GM10266 (cell line): ENCODE measurements around the gene SLC4A8.
A peak's percentile ranks its signal among the peaks of the same experiment; 100 is the strongest.

Experiments
- DNase-seq: peaks from one replicate; pipeline ENCODE4 v3.0.0; 2012; ENCODE audit errors: extremely low spot score
- TF ChIP-seq, protein P1 (sequence below): IDR thresholded peaks from 2 replicates; pipeline ENCODE4 v1.5.1; 2012; ENCODE audit warnings: mild to moderate bottlenecking, low read depth; ENCODE audit not compliant: control insufficient read depth, insufficient read depth; ENCODE audit errors: missing control alignments

SLC4A8 gene

DNA sequence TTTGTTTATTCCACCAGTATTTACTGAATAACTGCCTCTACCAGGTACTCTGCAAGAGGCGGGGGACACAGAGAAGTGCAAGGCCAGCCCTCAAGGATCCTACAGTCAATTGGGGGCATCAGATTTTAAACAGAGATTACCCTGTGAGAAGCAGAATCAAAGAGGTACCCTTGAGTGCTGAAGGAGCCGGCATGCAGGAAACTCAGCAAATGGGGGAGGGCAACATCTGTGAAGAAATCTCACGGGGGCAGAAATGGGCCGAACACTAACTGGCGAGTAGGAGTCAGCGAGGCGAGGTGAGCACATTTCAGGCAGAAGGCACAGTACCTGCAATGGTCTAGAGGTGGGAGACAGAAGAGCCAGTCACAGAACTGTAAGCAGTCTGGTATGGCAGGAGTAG, 42.5 kb upstream of the SLC4A8 start:
- no peak for DNase-seq
- TF ChIP-seq, protein P1, sequence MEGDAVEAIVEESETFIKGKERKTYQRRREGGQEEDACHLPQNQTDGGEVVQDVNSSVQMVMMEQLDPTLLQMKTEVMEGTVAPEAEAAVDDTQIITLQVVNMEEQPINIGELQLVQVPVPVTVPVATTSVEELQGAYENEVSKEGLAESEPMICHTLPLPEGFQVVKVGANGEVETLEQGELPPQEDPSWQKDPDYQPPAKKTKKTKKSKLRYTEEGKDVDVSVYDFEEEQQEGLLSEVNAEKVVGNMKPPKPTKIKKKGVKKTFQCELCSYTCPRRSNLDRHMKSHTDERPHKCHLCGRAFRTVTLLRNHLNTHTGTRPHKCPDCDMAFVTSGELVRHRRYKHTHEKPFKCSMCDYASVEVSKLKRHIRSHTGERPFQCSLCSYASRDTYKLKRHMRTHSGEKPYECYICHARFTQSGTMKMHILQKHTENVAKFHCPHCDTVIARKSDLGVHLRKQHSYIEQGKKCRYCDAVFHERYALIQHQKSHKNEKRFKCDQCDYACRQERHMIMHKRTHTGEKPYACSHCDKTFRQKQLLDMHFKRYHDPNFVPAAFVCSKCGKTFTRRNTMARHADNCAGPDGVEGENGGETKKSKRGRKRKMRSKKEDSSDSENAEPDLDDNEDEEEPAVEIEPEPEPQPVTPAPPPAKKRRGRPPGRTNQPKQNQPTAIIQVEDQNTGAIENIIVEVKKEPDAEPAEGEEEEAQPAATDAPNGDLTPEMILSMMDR: no peak

DNA sequence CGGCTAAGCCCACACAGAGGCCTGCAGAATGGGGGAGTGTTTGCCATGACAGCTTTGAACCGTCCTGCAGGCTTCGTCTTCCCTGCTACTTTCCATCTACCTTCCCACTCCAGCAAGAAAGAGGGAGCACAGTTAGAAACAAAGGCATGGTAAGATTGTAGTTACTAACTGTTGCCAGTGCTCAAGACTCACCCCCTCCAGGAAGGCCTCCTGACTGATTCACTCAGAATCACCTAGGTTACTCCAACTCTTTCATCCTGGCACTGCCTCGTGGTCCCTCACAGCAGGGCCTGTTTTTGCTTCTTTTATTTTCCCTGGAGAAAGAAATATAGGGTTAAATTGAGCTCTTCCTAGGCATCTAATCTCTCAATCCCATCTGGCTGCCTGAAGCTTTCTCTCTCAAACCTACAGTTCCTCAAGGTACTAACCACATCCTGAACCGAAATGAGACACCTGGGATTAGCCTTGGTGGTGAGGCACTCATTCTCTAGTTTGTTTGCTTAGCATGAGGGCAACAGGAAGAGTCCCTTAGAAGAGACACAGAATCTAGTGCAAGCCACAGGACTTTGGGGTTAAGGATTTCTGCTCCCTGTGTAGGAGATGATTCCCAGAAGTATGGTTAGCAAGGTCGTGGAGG, 41.2 kb upstream of the SLC4A8 start:
- TF ChIP-seq, protein P1: no peak
- DNase-seq: no peak

DNA sequence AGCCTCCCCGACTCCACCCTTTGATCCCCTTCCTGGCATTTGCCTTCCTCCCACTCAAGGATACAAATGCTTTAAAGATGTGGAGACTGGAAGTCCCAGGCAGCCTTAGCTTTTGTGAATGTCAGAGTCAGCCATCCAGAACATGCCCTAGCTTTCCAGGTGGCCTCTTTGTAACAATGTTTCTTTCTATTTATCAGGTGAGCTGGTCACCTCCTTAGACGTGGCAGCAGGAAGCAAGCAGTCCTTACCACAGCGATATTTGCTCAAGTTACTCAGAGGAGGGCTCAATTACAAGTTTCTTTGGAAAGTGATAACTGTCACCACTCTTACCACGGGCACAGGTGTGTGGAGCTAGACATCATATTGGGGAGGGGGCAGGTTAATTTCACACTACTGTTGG, 38.3 kb upstream of the SLC4A8 start:
- TF ChIP-seq, protein P1: no peak

DNA sequence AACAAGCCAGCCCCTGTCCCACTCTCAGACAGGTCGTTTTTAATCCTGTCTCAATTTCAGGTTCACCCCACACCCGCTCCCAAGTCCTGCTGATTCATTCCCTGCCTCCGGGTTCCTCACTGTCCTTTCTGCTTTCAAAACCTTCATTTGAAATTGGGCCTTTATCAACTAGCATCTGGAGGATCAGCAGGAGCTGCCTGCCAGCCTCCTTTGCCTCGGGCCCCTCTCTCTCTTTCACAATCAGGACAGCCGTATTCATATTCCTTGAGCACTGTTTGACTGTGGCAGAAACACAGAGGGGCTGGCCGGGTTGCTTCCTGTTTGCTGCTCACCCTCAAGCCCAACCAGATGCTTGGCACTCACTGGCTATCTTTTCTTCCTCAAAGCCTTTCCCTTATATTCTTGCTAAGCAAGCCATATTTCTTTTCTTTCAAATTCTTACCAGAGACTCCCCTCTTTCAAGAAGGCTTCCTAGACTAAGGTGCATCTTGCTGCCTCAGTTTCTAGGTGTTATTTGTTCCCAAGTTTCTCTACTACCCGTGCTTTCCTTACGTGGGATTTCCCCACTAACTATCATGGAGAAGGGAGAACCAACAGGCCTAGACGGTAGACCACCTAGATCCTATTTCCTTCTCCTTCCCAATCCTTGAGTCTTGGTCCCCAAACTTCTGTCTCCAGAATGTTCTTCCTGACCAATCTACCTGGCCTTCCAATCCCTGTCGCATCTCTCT, 36.4 kb upstream of the SLC4A8 start:
- TF ChIP-seq, protein P1: no peak
- no peak for DNase-seq

More for the DNA sequence above, 38.3 kb upstream of the SLC4A8 start:
- DNase-seq: no peak

DNA sequence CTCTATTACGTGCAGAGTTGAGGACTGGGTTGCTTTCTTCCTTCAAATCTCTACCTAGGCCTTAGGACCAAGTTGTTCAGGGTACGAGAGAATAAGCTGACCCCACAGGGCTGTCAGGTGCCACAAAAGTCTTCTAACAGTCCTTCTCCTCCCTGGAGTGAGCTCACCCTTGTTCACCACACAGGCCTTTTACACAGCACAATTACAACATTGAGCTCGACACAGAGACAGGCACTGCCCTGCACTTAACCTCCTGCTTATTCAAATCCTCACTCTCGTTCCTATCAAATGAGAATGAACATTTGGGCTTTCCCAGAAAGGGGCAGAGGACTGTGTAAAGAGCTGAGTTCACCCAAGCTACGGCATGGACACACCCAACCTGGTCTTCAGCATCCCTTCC, 35.8 kb upstream of the SLC4A8 start:
- TF ChIP-seq, protein P1: no peak
- no peak for DNase-seq

DNA sequence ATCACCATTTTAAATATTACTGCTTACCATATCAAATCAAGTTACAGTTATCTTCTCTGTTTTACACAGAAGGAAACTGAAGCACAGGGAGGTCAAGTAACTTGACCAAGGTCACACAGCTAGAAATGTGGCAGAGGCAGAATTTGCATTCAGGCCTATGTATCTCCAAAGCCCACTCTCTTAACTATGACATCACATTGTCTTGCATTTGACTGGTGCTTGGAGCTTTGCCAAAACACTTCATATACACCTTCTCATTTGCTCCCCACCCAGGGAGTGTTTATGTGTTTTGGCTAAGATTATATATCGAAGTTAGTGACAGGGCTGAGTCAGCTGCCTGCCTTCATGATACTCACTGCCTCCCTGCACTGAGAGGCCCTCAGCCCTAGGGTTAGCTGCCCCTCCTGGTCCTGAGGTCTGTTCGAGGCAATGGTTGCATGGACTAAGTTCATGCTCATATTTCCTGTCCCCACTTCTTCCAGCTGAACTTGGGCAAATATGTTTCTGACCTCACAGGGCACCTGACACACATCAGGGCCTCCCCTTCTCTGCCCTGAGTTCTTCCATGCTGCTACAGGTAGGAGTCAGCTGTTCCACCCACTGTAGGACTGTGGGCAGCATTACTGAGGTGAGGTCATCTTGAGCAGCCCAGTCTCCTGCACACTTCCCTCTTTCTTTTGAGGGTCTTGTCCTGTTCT, 35.2 kb upstream of the SLC4A8 start:
- TF ChIP-seq, protein P1: no peak

More for the DNA sequence above, 35.2 kb upstream of the SLC4A8 start:
- peak; percentile 55 for DNase-seq
